AG04450 (cell line): Measurements from ENCODE around the gene BRMS1L. TPM values are rescaled to one million over a fixed set of nuclear protein-coding genes. Genes with fewer than 3 reads are reported as not detected.
A peak's percentile ranks its signal among the peaks of the same experiment; 100 is the strongest.
"Not testable (repeated sequence)": the region's sequence is repeated elsewhere in the genome, so short reads cannot be mapped to it uniquely, and the experiment has no call there.

ENCODE experiments used
- CTCF ChIA-PET: fragments of 300-600, 350-600 bp; formaldehyde crosslinking; extraction: SDS; loops from one replicate; lab custom pipeline; 2022; ENCODE audit warnings: antibody characterized with exemption, inconsistent platforms; lab: Charles Lee
- POLR2A ChIA-PET: fragments of 350-600 bp; formaldehyde crosslinking; extraction: SDS; loops from one replicate; lab custom pipeline; 2021; ENCODE audit warnings: antibody characterized with exemption, inconsistent platforms; lab: Yijun Ruan, JAX
- DNase-seq: peaks from one replicate; pipeline ENCODE4 v3.0.0-alpha.2; 2011; ENCODE audit warnings: low read depth, low spot score
- H3K27ac ChIP-seq: one replicate; pipeline ENCODE4 v1.5.1; 2012; ENCODE audit warnings: low read depth, low read length, control low read depth
- H3K27me3 ChIP-seq: one replicate; pipeline ENCODE4 v1.6.0; 2012; ENCODE audit warnings: low read length; ENCODE audit not compliant: control insufficient read depth, insufficient read depth
- H3K4me3 ChIP-seq: 2 replicates; pipeline ENCODE4 v1.5.1; 2011; ENCODE audit warnings: mild to moderate bottlenecking, low read depth, low read length, control low read depth
- H3K9me3 ChIP-seq: 2 replicates; pipeline ENCODE4 v1.5.1; 2012; ENCODE audit warnings: low read length; ENCODE audit not compliant: control insufficient read depth, insufficient read depth
- polyA plus RNA-seq: library from polyadenylated mRNA; depleted of rRNA; stranded (reverse); fragments of >200 nt; gene quantifications from 2 replicates; pipeline ENCODE4 v1.2.3, GENCODE V29; 2011
- TF ChIP-seq, protein P1 (sequence below): IDR thresholded peaks from 2 replicates; pipeline ENCODE4 v1.5.1; 2011; ENCODE audit warnings: low read depth, low read length, control low read depth, inconsistent platforms

Gene BRMS1L
- polyA plus RNA-seq, 1 experiment, result 8.7 TPM

DNA sequence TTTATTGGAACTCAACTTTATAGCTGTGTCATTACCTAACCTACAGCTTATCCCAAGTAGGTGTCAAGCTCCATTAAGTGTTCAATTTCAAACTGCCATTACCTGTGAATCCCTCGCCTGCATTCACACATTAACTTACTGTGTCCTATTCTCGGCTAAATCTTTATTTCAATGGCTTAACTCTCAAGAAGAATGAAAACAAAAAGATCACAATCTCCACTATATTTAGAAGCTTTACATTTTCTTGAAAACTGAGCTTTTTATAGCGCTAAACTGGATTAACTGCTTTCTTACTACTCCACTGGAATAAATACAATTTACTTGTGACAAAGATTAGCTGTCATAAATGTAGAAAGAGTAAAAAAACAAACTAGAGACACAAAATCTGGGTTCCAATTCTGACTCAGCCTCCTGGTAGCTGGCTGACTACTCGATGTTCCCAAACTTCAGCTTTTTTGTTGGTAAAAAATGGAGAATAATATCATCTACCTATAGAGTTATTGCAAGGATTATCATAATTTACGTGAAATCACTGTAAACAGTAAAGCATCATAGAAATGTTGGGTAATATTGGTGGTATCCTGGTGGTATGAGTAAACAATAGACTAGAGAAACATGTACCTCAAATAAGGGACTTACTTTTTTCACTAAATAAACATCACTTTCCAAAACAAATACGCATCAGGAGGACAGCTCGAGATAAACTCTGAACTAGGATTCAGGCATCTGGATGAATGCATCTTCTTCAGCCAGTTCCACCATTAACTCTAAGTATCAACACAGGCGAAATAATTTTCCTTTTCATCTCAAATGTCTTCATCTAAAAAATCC is 18.8 kb upstream of the BRMS1L start:
- TF ChIP-seq, protein P1, sequence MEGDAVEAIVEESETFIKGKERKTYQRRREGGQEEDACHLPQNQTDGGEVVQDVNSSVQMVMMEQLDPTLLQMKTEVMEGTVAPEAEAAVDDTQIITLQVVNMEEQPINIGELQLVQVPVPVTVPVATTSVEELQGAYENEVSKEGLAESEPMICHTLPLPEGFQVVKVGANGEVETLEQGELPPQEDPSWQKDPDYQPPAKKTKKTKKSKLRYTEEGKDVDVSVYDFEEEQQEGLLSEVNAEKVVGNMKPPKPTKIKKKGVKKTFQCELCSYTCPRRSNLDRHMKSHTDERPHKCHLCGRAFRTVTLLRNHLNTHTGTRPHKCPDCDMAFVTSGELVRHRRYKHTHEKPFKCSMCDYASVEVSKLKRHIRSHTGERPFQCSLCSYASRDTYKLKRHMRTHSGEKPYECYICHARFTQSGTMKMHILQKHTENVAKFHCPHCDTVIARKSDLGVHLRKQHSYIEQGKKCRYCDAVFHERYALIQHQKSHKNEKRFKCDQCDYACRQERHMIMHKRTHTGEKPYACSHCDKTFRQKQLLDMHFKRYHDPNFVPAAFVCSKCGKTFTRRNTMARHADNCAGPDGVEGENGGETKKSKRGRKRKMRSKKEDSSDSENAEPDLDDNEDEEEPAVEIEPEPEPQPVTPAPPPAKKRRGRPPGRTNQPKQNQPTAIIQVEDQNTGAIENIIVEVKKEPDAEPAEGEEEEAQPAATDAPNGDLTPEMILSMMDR, result no peak
- H3K27me3 ChIP-seq, result no peaks in the 10 kb centered on the region
- no peak overlapping the region for H3K27ac ChIP-seq
- H3K9me3 ChIP-seq, result no peaks in the 10 kb centered on the region
- H3K4me3 ChIP-seq, result peak overlapping the region; percentile 79
- ChIA-PET POLR2A (no interaction called here), CTCF (interaction anchor here (1.4 to 4.5 kb wide), 3 partner anchors 11 to 19 kb away, joined by 7 to 23 read pairs (median 12); partner anchors contain the start of gene BRMS1L)
- no peak for DNase-seq

DNA sequence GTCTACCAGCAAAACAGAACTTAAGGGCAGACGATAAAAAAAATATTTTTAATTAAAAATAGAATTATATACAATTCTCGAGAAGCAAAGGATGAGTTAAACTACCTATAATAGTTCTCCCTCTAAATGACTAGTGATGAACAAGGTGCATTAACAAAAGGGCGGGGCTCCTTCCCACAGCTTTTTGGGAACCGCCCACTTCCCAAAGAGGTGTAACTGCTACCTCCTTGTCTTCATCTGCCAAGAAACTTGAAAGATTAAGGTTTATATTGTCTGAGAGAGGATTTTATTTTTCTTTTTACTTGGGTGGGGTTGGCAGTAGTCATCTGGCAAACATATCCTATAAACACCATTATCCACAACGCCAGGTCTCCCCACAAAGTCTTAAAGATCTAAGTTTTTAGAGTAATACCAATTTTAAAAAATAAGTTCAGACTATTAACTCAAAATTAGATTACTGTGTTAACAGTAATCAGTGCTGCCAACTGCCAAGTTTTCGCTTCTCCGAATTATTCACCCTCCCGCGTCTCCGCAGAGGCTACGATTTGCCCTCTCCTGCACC is 18.0 kb upstream of the BRMS1L start:
- DNase-seq, result no peak
- Histone ChIP-seq H3K9me3 (no peaks in the 10 kb centered on the region), H3K27ac (peak overlapping the region; percentile 82), H3K27me3 (no peaks in the 10 kb centered on the region), H3K4me3 (peak overlapping the region; percentile 79)
- TF ChIP-seq, protein P1, result no peak
- ChIA-PET CTCF (interaction anchor here (1.8 to 4.5 kb wide), 2 partner anchors 14 to 18 kb away, joined by 7 to 23 read pairs; partner anchors contain the start of gene BRMS1L), POLR2A (no interaction called here)

DNA sequence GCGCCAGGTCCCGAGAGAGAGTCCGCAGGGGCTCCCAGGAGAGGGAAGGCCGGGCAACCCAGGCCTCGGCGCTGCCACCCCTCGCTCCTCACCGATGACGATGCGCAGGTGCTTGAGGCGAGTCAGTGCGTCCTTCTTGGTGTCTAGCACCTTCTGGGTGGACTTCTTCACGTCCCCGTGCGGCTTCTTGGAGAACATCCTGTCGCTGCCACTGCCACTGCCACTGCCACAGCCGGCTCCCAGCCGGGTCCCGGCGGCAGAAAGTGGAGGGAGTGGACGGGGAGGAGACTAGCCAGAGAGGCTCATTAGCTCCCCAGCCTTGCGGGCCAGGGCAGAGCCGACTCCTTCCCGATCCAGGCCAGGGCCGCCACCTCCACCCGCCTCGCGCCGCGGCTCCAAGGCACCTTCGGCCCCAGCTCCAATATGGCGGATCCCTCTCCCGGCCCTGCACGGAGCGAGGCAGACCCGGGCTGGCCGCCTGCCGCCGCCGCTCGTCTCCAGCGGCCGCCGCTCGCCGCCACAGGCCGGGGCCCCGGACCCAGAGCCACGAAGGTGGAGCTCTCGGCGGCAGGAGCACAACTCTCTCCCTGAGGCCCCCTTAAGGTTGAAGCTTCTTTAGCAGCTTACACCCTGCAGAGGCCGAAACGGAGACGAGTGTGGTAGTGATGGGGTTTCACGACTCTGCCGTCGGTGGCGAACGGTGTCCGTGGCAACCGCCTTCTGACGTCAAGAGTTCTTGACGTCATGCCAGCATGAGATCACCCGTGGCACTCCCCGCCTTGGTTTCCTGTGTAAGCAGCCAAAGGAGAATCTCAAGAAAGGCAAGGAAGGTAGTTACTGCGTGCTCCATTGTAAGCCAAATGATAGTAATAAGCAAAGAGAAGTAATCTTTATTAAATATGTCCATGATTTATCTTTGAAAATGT is 17.2 kb upstream of the BRMS1L start, which contains the start of gene RALGAPA1:
RALGAPA1 (minus strand) TSS at position 658 of the 926 bp plus-strand sequence; CDS start at position 198, 460 bp downstream.
- TF ChIP-seq, protein P1, result peak; percentile 52
- peak within 1 kb of the TSS; percentile 79 for H3K4me3 ChIP-seq
- POLR2A ChIA-PET, result interaction anchor here (0.7 to 1.0 kb wide), 3 partner anchors 13 to 708 kb away, joined by 3 to 15 read pairs (median 3); partner anchors contain the start of gene BRMS1L

DNA sequence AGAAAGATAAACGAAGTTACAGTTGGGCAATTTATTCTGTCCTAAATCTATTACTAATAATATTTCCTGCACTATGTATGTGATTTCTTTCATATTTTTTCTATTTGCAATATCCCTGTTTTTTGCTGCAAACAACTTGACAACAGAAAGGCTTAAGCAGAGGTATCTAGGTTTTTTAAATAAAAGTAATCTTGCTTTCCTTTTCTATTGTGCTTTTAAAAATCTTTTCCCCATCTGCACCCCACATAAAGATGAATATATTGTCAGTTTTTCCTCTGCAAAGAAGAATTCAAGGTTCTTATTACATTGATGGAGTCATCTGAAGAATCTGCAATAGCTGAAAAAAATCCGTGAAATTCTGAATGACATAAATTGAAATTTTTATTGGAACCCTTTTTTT is 16.5 kb upstream of the BRMS1L start:
- Histone ChIP-seq H3K27me3 (no peaks in the 10 kb centered on the region), H3K9me3 (no peaks in the 10 kb centered on the region), H3K4me3 (peak overlapping the region; percentile 36; the same call in 1 of the 2 replicates), H3K27ac (no peak overlapping the region)
- POLR2A ChIA-PET, result interaction anchor here (1.0 kb wide), 2 partner anchors 12 to 17 kb away, joined by 3 to 15 read pairs; partner anchors contain the start of gene BRMS1L
- DNase-seq, result no peak
- CTCF ChIA-PET, result interaction anchor here (0.5 to 2.0 kb wide), 5 partner anchors 9 to 371 kb away, joined by 3 to 12 read pairs (median 4); partner anchors contain the start of gene BRMS1L
- TF ChIP-seq, protein P1, result no peak

More for the DNA sequence above, 17.2 kb upstream of the BRMS1L start, which contains the start of gene RALGAPA1:
- CTCF ChIA-PET, result interaction anchor here (0.5 to 2.0 kb wide), 6 partner anchors 10 to 370 kb away, joined by 3 to 12 read pairs (median 4); partner anchors contain the start of gene BRMS1L
- H3K9me3 ChIP-seq, H3K27me3 ChIP-seq: not testable (repeated sequence)
- peak within 1 kb of the TSS; percentile 82 for H3K27ac ChIP-seq
- peak; percentile 97 for DNase-seq
